ENCODE data around the gene AZIN2. TPM values are rescaled to one million over a fixed set of nuclear protein-coding genes. Genes with fewer than 3 reads are reported as not detected.
"Not testable (repeated sequence)": the region's sequence is repeated elsewhere in the genome, so short reads cannot be mapped to it uniquely, and the experiment has no call there.

AZIN2 gene
- total and polyA plus RNA-seq, 4 donors = 0.68 to 2.6 (median 0.74) TPM

- TF ChIP-seq CTCF (IDR thresholded peaks at IDR 0.05; ENCODE audit: low read depth, low read length, missing input control) (no peak), RXRA (IDR thresholded peaks at IDR 0.05) (no peak), HNF4A (conservative IDR thresholded peaks at IDR 0.05) (no peak)
Measured at GRCh38 chr1:33099290-33100118, 18.6 kb downstream of the AZIN2 start (continued).

- H3K36me3 ChIP-seq (ENCODE audit: control insufficient read depth in 4 of 4, insufficient read depth in 3 of 4, low read depth in 1 of 4, low read length in 3 of 4); H3K9me3 ChIP-seq (ENCODE audit: control insufficient read depth in 4 of 4, low read length in 3 of 4); H3K27ac ChIP-seq (ENCODE audit: low read depth in 1 of 2, low read length in 2 of 2); H3K4me1 ChIP-seq (ENCODE audit: control insufficient read depth in 4 of 4, insufficient read depth in 4 of 4, low read length in 3 of 4); H3K9ac ChIP-seq (ENCODE audit: low read depth in 1 of 2, low read length in 2 of 2); H3K27me3 ChIP-seq (ENCODE audit: control insufficient read depth in 4 of 4, insufficient read depth in 4 of 4, low read length in 3 of 4); DNase-seq (ENCODE audit: low spot score); H3K4me3 ChIP-seq (ENCODE audit: low read depth in 1 of 3, low read length in 3 of 3): not testable (repeated sequence)
- 95% methylated on average over 4 of the region's 4 CpGs for WGBS
Measured at GRCh38 chr1:33100119-33100415, 19.1 kb downstream of the AZIN2 start.

GRCh38 chr1:33110477-33110876 is 29.5 kb downstream of the AZIN2 start:
- H3K36me3 ChIP-seq (ENCODE audit: control insufficient read depth in 4 of 4, insufficient read depth in 3 of 4, low read depth in 1 of 4, low read length in 3 of 4) = no peaks in the 10 kb centered on the region
- no peaks in the 10 kb centered on the region for H3K9me3 ChIP-seq (ENCODE audit: control insufficient read depth in 4 of 4, low read length in 3 of 4)
- H3K27me3 ChIP-seq (ENCODE audit: control insufficient read depth in 4 of 4, insufficient read depth in 4 of 4, low read length in 3 of 4) = no peaks in the 10 kb centered on the region
- no peak overlapping the region for H3K4me3 ChIP-seq (ENCODE audit: low read depth in 1 of 3, low read length in 3 of 3)
- DNase-seq (ENCODE audit: low spot score) = no peak
- H3K27ac ChIP-seq (ENCODE audit: low read depth in 1 of 2, low read length in 2 of 2) = no peak overlapping the region
- no peak overlapping the region for H3K9ac ChIP-seq (ENCODE audit: low read depth in 1 of 2, low read length in 2 of 2)
- H3K4me1 ChIP-seq (ENCODE audit: control insufficient read depth in 4 of 4, insufficient read depth in 4 of 4, low read length in 3 of 4) = no peaks in the 10 kb centered on the region
- TF ChIP-seq JUND (IDR thresholded peaks at IDR 0.05) = no peak
- no peak for TF ChIP-seq SP1 (IDR thresholded peaks at IDR 0.05)
- TF ChIP-seq, protein P1, sequence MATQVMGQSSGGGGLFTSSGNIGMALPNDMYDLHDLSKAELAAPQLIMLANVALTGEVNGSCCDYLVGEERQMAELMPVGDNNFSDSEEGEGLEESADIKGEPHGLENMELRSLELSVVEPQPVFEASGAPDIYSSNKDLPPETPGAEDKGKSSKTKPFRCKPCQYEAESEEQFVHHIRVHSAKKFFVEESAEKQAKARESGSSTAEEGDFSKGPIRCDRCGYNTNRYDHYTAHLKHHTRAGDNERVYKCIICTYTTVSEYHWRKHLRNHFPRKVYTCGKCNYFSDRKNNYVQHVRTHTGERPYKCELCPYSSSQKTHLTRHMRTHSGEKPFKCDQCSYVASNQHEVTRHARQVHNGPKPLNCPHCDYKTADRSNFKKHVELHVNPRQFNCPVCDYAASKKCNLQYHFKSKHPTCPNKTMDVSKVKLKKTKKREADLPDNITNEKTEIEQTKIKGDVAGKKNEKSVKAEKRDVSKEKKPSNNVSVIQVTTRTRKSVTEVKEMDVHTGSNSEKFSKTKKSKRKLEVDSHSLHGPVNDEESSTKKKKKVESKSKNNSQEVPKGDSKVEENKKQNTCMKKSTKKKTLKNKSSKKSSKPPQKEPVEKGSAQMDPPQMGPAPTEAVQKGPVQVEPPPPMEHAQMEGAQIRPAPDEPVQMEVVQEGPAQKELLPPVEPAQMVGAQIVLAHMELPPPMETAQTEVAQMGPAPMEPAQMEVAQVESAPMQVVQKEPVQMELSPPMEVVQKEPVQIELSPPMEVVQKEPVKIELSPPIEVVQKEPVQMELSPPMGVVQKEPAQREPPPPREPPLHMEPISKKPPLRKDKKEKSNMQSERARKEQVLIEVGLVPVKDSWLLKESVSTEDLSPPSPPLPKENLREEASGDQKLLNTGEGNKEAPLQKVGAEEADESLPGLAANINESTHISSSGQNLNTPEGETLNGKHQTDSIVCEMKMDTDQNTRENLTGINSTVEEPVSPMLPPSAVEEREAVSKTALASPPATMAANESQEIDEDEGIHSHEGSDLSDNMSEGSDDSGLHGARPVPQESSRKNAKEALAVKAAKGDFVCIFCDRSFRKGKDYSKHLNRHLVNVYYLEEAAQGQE (IDR thresholded peaks at IDR 0.05) = no peak
- no peak for TF ChIP-seq FOXA2 (IDR thresholded peaks at IDR 0.05)
- no peak for TF ChIP-seq RXRA (IDR thresholded peaks at IDR 0.05)
- no peak for TF ChIP-seq RAD21 (IDR thresholded peaks at IDR 0.05)
- TF ChIP-seq CTCF (IDR thresholded peaks at IDR 0.05; ENCODE audit: low read depth, low read length, missing input control) = no peak
- TF ChIP-seq, protein P2, sequence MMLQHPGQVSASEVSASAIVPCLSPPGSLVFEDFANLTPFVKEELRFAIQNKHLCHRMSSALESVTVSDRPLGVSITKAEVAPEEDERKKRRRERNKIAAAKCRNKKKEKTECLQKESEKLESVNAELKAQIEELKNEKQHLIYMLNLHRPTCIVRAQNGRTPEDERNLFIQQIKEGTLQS (IDR thresholded peaks at IDR 0.05) = no peak
- no peak for TF ChIP-seq HNF4A (conservative IDR thresholded peaks at IDR 0.05)
- TF ChIP-seq GABPA (IDR thresholded peaks at IDR 0.05 in 1 of 2, conservative IDR thresholded peaks at IDR 0.05 in 1 of 2) = no peak
- TF ChIP-seq ZBTB33 (IDR thresholded peaks at IDR 0.05) = no peak

Measured in liver (tissue), 9 donors.